GM04503 (cell line): ENCODE results near the gene XCL2.
A peak's percentile ranks its signal among the peaks of the same experiment; 100 is the strongest.
"Not testable (repeated sequence)": the region's sequence is repeated elsewhere in the genome, so short reads cannot be mapped to it uniquely, and the experiment has no call there.

Experiments used
- DNase-seq: peaks from one replicate; pipeline ENCODE4 v3.0.0-alpha.2; 2012; ENCODE audit warnings: low read depth

Gene XCL2, protein sequence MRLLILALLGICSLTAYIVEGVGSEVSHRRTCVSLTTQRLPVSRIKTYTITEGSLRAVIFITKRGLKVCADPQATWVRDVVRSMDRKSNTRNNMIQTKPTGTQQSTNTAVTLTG

GRCh38 chr1:168543840-168544498, at the start of gene XCL2:
XCL2 (minus strand) TSS chr1:168543997; CDS start chr1:168543964, 33 bp downstream.
- not testable (repeated sequence) for DNase-seq

DNA sequence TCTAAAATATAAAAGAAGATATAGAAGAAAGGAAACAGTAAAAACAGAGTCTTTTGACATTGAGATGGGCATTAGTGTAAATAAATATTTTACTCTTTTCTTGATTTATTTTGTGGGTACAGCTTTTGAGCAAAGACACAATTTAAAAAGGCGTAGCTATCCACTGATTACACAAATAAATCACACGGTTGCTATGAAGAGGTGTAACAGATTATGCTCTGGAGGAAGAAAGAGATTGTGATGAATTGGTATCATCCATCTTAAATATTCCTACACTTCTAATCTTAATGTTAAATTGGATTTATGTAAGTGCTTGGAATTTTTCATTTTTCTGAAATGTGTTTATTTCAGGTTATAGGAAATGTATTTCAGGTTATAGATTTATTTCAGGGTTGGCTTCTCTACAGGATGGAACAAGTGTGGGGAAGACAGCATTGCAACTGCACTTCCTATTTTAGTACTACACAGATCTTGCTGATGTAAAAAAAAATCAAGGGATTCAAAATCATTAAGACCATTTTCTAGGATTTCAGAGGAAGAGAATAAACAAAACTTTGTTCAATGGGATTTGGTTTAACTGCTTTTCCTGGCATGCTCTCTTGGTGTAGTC, 47.9 kb upstream of the XCL2 start:
- no peak for DNase-seq

GRCh38 chr1:168591066-168591465, 47.3 kb upstream of the XCL2 start:
- DNase-seq: no peak

- no peak for DNase-seq
These were observed 45.4 kb upstream of the XCL2 start for GRCh38 chr1:168589167-168589566.

GRCh38 chr1:168585937-168586336, 42.1 kb upstream of the XCL2 start:
- no peak for DNase-seq

DNA sequence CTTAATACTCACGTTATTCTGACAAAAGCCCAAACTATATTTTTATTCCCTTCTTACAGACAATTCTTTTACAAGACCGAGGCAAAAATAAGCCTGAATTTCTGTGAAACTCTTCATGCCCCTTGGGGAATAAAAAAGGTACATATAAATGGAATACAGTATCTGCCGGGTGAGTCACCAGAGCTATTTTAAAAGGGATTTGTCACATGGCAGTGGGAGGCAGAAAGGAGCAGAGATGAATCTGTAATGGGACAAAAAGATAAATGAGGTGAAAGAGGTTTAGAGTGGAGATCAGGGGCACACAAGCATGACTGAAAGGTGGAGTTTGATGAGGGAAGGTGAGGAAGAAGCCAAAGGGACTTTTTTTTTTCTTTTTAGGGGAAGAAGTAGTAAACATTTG, 41.4 kb upstream of the XCL2 start:
- DNase-seq: no peak

- no peak for DNase-seq
These were observed 39.8 kb upstream of the XCL2 start for GRCh38 chr1:168583571-168583970.

DNA sequence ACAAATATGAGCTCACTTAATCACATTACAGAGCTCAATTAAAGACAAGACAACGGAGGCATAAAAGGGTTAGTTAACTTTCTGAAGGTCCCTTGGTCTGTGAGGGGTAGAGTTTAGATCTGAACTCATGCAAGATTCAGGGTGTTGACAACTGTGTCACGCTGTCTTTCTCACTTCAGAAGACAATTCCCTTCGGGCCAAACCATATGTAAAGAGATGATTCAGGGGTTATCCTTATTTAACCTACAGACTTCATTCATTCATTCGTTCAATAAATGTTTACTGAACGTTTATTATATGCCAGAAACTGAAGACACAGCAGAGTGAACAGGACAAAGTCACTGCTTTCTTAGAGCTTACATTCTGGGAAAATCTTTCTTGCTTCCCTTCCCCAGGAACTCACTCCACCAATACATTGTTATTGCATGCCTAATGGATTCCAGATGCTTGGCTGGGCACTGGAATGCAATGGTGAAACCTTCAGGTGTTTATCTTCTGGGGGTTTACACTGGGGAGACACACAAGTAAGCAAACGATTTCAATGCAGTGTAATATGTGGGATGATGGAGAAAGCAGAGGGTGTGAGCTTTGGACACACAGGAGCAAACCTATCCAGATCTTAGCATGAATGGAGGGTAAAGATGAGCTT, 39.0 kb upstream of the XCL2 start:
- DNase-seq: peak; percentile 32

GRCh38 chr1:168581817-168582572, 38.2 kb upstream of the XCL2 start:
- no peak for DNase-seq

GRCh38 chr1:168580991-168581390, 37.2 kb upstream of the XCL2 start:
- not testable (repeated sequence) for DNase-seq

- DNase-seq: not testable (repeated sequence)
These were observed 36.5 kb upstream of the XCL2 start for GRCh38 chr1:168580290-168580689.

GRCh38 chr1:168578531-168579185, 34.9 kb upstream of the XCL2 start:
- DNase-seq: not testable (repeated sequence)

GRCh38 chr1:168576245-168576688, 32.5 kb upstream of the XCL2 start, which contains the start of gene XCL1:
XCL1 (plus strand) TSS chr1:168576605; CDS start chr1:168576638, 33 bp downstream.
- DNase-seq: not testable (repeated sequence)

DNA sequence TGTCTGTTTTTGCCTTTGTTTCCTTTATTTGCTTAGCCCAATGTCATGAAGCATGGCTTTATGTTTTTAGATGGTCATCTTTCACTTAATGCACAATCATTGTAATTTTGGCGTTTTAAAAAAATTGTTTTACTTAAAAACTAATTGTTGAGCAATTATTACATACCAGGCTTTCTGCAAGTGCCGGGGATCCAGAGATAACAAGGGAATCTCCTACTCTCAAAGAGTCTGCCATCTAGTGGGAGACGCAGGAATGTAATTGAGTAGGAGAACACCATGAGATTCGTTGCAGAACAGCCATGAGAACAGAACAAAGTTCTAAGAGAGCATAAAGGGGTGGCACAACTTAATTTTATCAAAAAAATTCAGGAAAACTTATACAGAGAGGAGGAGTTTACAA, 30.4 kb upstream of the XCL2 start:
- not testable (repeated sequence) for DNase-seq

DNA sequence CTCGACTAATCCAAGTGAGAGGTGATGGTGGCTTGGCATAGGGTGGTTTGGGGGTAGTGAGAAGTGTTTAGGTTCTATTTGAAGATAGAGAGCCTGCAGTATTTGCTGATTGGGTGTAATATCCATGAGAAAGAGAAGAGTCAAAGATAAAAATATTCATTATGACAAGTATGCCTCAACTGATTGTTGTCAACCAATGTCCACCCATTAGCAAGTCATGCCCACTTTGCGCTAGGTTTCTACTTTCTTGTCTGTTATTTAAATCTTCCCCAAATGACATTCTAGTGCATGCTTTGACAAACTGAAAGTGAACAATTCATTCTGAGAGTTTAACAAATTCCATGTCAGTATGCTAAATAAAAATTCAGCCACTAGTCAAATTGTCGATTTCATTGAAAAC, 28.8 kb upstream of the XCL2 start:
- no peak for DNase-seq

DNA sequence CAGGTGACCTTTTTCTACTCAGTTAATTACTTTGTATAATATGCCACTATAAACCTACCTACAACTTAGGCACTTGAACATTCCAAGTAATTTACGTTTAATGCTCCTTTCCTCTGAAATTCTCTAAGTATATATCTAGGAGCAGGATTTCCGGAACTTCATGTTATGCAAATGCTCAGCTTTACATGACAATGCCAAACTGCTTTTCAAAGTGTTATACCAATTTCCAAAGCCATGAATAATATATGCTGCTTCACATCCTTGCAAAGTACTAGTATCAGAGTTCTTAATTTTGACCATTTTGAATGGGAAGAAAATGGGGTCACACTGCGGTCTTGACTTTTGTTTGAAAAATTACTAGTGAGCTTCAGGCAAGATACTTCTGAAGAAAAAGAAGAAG, 26.9 kb upstream of the XCL2 start:
- no peak for DNase-seq

DNA sequence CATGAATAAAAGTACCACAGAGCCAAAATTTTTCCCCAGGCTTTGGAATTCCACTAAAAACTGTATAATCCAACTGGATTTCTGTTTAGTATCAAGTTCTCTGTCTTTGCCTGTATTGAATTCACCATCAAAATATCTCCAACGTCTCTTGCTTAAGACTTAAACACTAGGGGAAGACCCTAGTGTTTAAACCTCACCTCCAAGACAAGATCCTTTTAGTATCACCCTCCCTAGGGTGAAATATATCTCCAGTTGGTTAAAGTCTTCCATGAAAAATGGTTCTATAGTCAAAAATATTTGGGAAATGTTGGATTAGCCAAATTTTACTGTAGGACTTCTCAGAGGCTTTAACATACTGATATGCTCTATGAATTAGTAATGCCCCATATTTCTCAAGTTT, 24.5 kb upstream of the XCL2 start:
- DNase-seq: no peak

DNA sequence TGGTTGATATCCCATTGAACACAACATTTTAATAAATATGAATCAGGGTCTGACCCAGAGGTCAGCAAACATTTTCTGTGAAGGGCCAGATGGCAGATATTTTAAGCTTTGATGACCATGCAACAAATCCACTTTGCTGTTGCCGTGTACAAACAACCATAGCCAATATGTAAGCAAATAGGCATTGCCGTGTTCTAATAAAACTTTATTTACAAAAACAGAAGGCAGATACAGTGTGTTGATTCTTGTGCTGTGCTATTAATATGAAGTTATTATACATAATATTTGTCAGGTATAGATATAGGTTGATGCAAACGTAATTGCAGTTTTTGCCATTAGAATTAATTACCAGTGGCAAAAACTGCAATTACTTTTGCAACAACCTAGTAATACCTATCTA, 23.8 kb upstream of the XCL2 start:
- no peak for DNase-seq

GRCh38 chr1:168567007-168567406, 23.2 kb upstream of the XCL2 start:
- DNase-seq: no peak

- DNase-seq: no peak
These were observed 22.0 kb upstream of the XCL2 start for GRCh38 chr1:168565825-168566224.

GRCh38 chr1:168561989-168562388, 18.2 kb upstream of the XCL2 start:
- no peak for DNase-seq

- DNase-seq: no peak
These were observed 16.6 kb upstream of the XCL2 start for GRCh38 chr1:168560370-168560769.
